Activated T-cell treated with anti-CD3 and anti-CD28 coated beads, Interleukin-2, amount 50 U/mL, for 4 hours (primary cell): ENCODE data around the gene PDE4C. TPM values are rescaled to one million over a fixed set of nuclear protein-coding genes. Genes with fewer than 3 reads are reported as not detected.
A peak's percentile ranks its signal among the peaks of the same experiment; 100 is the strongest.

Source experiments
- ATAC-seq, 2 donors: fragments of 200-7000 bp; cut with Tn5 transposase; one replicate each; pipeline ENCODE4 v1.10.0; 2021
- DNase-seq: peaks from one replicate; pipeline ENCODE4 v3.0.0-alpha.2; 2020
- H3K27me3 Mint-ChIP-seq: one replicate; pipeline ENCODE4 v1.8.0; 2021; ENCODE audit warnings: low read depth, mixed read lengths
- H3K36me3 Mint-ChIP-seq: one replicate; pipeline ENCODE4 v1.8.0; 2022; ENCODE audit warnings: mixed read lengths; ENCODE audit not compliant: insufficient read depth
- H3K4me1 Mint-ChIP-seq: one replicate; pipeline ENCODE4 v1.8.0; 2021; ENCODE audit warnings: low read depth, mixed read lengths
- H3K4me3 Mint-ChIP-seq: one replicate; pipeline ENCODE4 v1.8.0; 2021; ENCODE audit warnings: mild to moderate bottlenecking, moderate library complexity, mixed read lengths
- H3K9me3 Mint-ChIP-seq: one replicate; pipeline ENCODE4 v1.8.0; 2021; ENCODE audit warnings: mixed read lengths
- total RNA-seq, 3 donors: library from RNA; stranded (reverse); gene quantifications; one replicate each; pipeline ENCODE4 v1.2.1, GENCODE V29; 2021

Gene PDE4C
- not detected for total RNA-seq

GRCh38 chr19:18225702-18226468, at the start of gene PDE4C:
Gene PDE4C (minus strand): TSS chr19:18226438. CDS start chr19:18226415, 23 bp downstream.
- no peaks in the 10 kb centered on the region for H3K36me3 Mint-ChIP-seq
- no peak within 1 kb of the TSS for H3K4me3 Mint-ChIP-seq
- ATAC-seq (no peak), DNase-seq (no peak)
- no peaks in the 10 kb centered on the region for H3K9me3 Mint-ChIP-seq
- H3K27me3 Mint-ChIP-seq = peaks cover 75% of the 10 kb centered on the region
- peaks cover 23% of the 10 kb centered on the region for H3K4me1 Mint-ChIP-seq

- H3K4me1 Mint-ChIP-seq = peaks cover 32% of the 10 kb centered on the region
- no peaks in the 10 kb centered on the region for H3K9me3 Mint-ChIP-seq
- DNase-seq (no peak), ATAC-seq (no peak)
- H3K36me3 Mint-ChIP-seq = peaks cover 15% of the 10 kb centered on the region
- no peaks in the 10 kb centered on the region for H3K27me3 Mint-ChIP-seq
- no peak overlapping the region for H3K4me3 Mint-ChIP-seq
Measured at GRCh38 chr19:18274781-18275356, 48.6 kb upstream of the PDE4C start.

GRCh38 chr19:18274219-18274780, 48.1 kb upstream of the PDE4C start, which contains the start of gene IQCN:
Gene IQCN (minus strand): TSS chr19:18274452. CDS start chr19:18269478, 4,974 bp downstream.
- no peaks in the 10 kb centered on the region for H3K9me3 Mint-ChIP-seq
- no peak within 1 kb of the TSS for H3K4me3 Mint-ChIP-seq
- no peaks in the 10 kb centered on the region for H3K27me3 Mint-ChIP-seq
- peak in 1 of 2 donors; percentile 16 for ATAC-seq
- H3K36me3 Mint-ChIP-seq = peaks cover 9% of the 10 kb centered on the region
- peaks cover 30% of the 10 kb centered on the region for H3K4me1 Mint-ChIP-seq
- DNase-seq = no peak

- ATAC-seq = no peak
- H3K4me3 Mint-ChIP-seq = no peak overlapping the region
- peaks cover 25% of the 10 kb centered on the region for H3K4me1 Mint-ChIP-seq
- H3K36me3 Mint-ChIP-seq = peaks cover 6% of the 10 kb centered on the region
- no peaks in the 10 kb centered on the region for H3K9me3 Mint-ChIP-seq
- no peaks in the 10 kb centered on the region for H3K27me3 Mint-ChIP-seq
- no peak for DNase-seq
Measured at GRCh38 chr19:18273561-18274218, 47.5 kb upstream of the PDE4C start.

- ATAC-seq (no peak), DNase-seq (no peak)
- H3K27me3 Mint-ChIP-seq = no peaks in the 10 kb centered on the region
- peaks cover 5% of the 10 kb centered on the region for H3K36me3 Mint-ChIP-seq
- H3K9me3 Mint-ChIP-seq = no peaks in the 10 kb centered on the region
- no peak overlapping the region for H3K4me3 Mint-ChIP-seq
- H3K4me1 Mint-ChIP-seq = peaks cover 15% of the 10 kb centered on the region
Measured at GRCh38 chr19:18271433-18271841, 45.2 kb upstream of the PDE4C start.

GRCh38 chr19:18270326-18270725, 44.1 kb upstream of the PDE4C start:
- ATAC-seq = no peak
- no peaks in the 10 kb centered on the region for H3K9me3 Mint-ChIP-seq

GRCh38 chr19:18269070-18269723, 43.0 kb upstream of the PDE4C start:
- ATAC-seq = no peak
- Mint-ChIP-seq H3K36me3 (peaks cover 8% of the 10 kb centered on the region), H3K9me3 (no peaks in the 10 kb centered on the region), H3K4me3 (no peak overlapping the region), H3K4me1 (no peaks in the 10 kb centered on the region), H3K27me3 (no peaks in the 10 kb centered on the region)
- no peak for DNase-seq

More at GRCh38 chr19:18270326-18270725, 44.1 kb upstream of the PDE4C start:
- peaks cover 6% of the 10 kb centered on the region for H3K36me3 Mint-ChIP-seq
- H3K27me3 Mint-ChIP-seq = no peaks in the 10 kb centered on the region
- no peak overlapping the region for H3K4me3 Mint-ChIP-seq
- peaks cover 10% of the 10 kb centered on the region for H3K4me1 Mint-ChIP-seq
- DNase-seq = no peak

GRCh38 chr19:18266771-18267686, 40.8 kb upstream of the PDE4C start:
- Mint-ChIP-seq H3K4me3 (no peak overlapping the region), H3K36me3 (peaks cover 8% of the 10 kb centered on the region), H3K4me1 (no peaks in the 10 kb centered on the region), H3K9me3 (no peaks in the 10 kb centered on the region), H3K27me3 (no peaks in the 10 kb centered on the region)
- no peak for DNase-seq
- ATAC-seq = no peak

GRCh38 chr19:18265582-18265981, 39.3 kb upstream of the PDE4C start:
- Mint-ChIP-seq H3K27me3 (no peaks in the 10 kb centered on the region), H3K36me3 (peaks cover 8% of the 10 kb centered on the region), H3K4me3 (no peak overlapping the region), H3K9me3 (no peaks in the 10 kb centered on the region), H3K4me1 (no peaks in the 10 kb centered on the region)
- ATAC-seq (no peak), DNase-seq (no peak)

- no peaks in the 10 kb centered on the region for H3K27me3 Mint-ChIP-seq
- no peaks in the 10 kb centered on the region for H3K9me3 Mint-ChIP-seq
- ATAC-seq = no peak
- H3K36me3 Mint-ChIP-seq = peaks cover 8% of the 10 kb centered on the region
- H3K4me3 Mint-ChIP-seq = no peak overlapping the region
- H3K4me1 Mint-ChIP-seq = no peaks in the 10 kb centered on the region
- DNase-seq = no peak
Measured at GRCh38 chr19:18264971-18265540, 38.8 kb upstream of the PDE4C start.

GRCh38 chr19:18264137-18264854, 38.1 kb upstream of the PDE4C start:
- no peak overlapping the region for H3K4me3 Mint-ChIP-seq
- no peak for DNase-seq
- no peaks in the 10 kb centered on the region for H3K9me3 Mint-ChIP-seq
- no peak for ATAC-seq
- H3K36me3 Mint-ChIP-seq = peaks cover 8% of the 10 kb centered on the region
- no peaks in the 10 kb centered on the region for H3K27me3 Mint-ChIP-seq
- H3K4me1 Mint-ChIP-seq = no peaks in the 10 kb centered on the region

GRCh38 chr19:18263324-18264136, 37.3 kb upstream of the PDE4C start:
- no peak overlapping the region for H3K4me3 Mint-ChIP-seq
- peaks cover 8% of the 10 kb centered on the region for H3K36me3 Mint-ChIP-seq
- DNase-seq (no peak), ATAC-seq (no peak)
- H3K9me3 Mint-ChIP-seq = no peaks in the 10 kb centered on the region
- no peaks in the 10 kb centered on the region for H3K4me1 Mint-ChIP-seq
- H3K27me3 Mint-ChIP-seq = no peaks in the 10 kb centered on the region
